Activated CD8-positive, alpha-beta memory T cell treated with anti-CD3 and anti-CD28 coated beads for 1 hour (primary cell): ENCODE measurements around the gene CRB1.
"Not testable (repeated sequence)": the region's sequence is repeated elsewhere in the genome, so short reads cannot be mapped to it uniquely, and the experiment has no call there.

Experiments used
- DNase-seq, 2 donors: peaks; one replicate each; pipeline ENCODE4 v3.0.0-alpha.2; 2020; ENCODE audit warnings: low read depth in 1 of 2; ENCODE audit errors: extremely low read depth in 1 of 2

The CRB1 gene

GRCh38 chr1:197451381-197451780 is 183.3 kb downstream of the CRB1 start:
- no peak for DNase-seq

GRCh38 chr1:197453376-197454058 is 185.5 kb downstream of the CRB1 start:
- DNase-seq: no peak

DNA sequence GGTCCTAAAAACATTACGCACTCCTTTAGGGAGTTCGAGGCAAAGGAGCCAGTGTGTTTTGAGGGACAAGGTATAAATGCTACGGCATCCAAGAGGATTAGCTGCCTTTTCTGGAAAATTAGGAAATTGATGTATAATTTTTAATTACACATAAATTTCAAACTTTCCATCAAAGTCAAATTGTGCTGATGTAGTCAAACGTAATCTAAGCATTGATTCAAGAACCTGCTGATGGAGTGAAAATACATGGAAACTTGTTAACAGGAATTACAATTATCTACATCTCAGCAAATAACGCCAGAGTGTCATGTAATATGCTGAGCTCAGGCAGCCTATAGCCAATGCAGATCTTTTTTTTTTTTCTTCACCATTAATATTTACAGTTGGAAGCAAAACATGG is 194.5 kb downstream of the CRB1 start:
- DNase-seq: no peak

DNA sequence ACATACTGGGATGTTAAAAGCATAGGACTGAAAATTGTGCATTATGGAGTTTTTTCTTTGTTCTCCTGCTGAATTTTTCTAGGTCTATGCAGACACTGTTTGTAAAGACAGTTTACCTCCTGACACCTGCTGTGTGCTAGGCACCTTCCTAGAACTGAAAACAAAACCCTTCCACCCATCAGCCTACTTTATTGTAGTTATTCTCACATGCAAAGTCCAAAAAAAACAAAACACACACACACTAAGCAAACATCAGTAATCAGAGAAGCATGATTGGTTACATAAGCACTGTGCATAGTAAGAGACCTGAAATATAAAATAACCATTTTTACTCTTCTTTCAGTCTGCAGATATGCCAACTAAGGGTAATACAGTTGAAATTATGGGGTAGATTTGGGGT is 195.1 kb downstream of the CRB1 start:
- no peak for DNase-seq

DNA sequence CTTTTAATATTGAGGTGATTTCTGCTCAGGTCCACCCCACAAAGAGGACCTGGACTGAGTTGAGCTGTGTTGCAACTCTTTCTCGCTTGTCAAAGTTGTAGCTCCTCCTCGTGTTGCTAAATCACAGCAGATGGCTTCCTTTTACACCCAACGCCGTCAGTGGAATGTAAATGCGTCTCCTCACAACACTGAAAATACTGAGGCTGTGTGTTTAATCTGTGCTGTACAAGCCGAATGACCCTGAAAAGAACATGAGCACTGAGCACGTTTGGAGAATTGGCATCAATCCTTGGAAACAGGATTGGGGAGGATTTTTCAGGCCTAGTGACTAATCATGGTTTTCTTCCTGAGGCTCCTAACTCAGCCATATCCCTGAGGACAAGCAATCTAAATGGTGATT is 196.0 kb downstream of the CRB1 start:
- DNase-seq: no peak

GRCh38 chr1:197465528-197466327 is 197.7 kb downstream of the CRB1 start:
- no peak for DNase-seq

DNA sequence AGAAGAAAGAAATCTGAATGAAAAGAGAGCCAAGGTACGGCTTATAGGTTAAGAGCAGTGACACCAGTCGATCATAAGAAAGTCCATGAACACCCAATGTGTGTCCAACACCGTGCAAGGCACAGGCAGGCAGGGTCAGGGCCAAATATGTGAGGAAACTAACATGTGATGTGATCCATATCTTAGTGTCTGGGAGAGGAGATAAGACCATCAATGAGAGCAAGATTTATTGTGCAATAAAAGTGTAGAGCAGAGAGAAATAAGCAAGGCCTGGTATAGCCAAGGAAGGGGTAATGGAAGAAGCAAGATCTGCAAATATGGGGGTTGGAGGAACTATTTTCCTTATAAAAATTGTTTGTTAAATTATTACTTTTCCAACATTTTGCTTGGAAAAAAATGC is 198.8 kb downstream of the CRB1 start:
- DNase-seq: no peak

GRCh38 chr1:197467881-197468280 is 199.8 kb downstream of the CRB1 start:
- DNase-seq: no peak

DNA sequence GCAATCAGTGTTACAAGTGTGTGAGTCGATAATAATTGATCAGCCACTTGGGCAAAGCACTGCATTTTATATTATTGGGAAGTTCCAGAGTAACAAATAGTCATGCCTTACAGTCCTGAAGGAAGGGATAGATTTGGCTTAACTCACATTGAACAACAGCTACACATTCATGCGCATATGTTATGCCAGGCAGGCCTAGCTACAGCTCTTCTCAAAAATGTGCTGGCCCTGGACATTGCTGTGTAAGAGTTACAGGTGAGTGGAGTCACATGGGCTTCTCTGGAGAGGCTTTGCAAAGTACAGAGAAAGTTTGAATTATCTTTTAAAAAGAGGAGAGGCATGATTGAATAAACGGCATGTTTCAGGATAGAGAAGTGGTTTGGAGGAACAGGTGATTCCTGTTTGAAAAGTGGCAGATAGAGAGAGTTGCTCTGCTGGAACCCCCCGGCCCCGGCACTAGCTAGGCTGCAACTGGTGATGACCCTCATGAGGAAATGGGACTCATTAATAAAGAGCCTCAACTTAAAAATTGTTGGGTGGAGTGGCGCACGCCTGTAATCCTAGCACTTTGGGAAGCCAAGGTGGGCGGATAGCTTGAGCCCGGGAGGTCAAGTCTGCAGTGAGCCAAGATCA is 200.6 kb downstream of the CRB1 start:
- no peak for DNase-seq

- no peak for DNase-seq
These were observed 201.7 kb downstream of the CRB1 start for GRCh38 chr1:197469620-197470210.

GRCh38 chr1:197470330-197470729 is 202.3 kb downstream of the CRB1 start:
- no peak for DNase-seq

DNA sequence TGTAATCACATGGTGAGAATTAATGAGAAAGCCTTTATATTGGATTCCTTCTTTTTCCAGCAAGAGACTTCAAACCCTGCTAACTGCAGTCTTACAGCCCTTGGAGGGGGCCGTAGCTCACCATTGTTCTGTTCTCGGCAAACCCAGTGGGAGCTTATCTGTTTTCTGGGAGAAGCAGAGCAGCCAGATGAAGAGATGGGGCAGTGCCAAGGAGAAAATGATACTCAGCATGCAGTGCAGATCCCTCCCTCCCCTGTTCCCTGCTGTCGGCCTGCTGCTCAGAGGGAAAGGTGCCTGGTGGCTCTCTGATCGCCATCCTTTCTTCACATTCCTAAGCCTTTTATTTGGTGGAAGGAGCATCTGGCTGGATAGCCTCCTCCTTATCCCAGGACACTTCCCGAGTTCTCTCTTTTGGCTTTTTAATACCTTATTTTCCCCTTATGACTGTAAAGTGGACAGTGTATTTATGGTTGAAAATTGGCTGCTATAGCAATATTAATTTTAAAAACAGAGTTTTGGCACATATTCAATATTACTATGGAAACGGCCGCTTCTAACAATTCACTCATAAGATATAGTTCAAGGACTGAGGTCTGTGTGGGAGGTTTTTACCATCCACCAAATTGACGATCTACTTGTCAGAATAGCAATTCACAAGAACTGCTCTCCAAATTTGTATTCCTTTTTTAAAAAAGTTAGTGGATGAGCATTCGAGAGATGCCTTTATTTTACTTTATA is 203.4 kb downstream of the CRB1 start:
- no peak for DNase-seq

- no peak for DNase-seq
These were observed 204.1 kb downstream of the CRB1 start for GRCh38 chr1:197472141-197472540.

DNA sequence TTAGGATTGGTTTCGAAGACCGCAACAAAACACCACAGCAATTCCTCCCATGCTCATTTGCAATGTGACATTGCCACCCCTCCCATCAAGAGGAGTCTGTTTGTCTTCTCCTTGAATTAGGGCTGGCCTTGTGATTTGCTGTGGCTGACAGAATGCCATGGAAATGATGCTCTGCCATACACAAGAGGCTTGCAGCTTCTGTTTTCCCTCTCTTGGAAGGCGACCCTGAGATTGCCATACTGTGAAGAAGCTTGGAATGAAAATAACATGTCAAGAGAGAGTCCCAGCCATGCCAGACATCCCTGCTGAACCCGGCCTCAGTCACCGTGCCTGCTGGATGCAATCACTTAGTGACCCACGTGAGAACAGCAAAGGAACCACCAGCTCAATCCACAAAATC is 212.4 kb downstream of the CRB1 start:
- DNase-seq: no peak

DNA sequence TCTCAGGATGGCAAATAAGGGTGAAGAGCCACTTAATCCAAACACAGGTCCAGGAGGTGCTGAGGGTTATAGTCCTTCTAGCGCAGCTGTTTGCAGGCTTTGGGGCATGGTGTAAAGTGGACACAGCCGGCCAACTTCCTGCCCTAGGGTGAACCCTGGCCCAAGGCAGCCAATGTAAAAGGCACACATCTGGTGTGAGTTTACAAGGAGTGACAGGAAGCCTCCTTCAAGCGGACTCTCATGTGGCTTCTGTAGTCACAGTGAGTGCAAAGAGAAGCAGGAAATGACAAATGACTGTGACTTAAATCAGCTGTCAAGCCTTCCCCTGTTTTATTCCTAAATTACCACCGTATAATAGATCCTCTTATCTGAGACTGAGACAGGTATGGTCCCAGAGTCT is 213.0 kb downstream of the CRB1 start:
- no peak for DNase-seq

DNA sequence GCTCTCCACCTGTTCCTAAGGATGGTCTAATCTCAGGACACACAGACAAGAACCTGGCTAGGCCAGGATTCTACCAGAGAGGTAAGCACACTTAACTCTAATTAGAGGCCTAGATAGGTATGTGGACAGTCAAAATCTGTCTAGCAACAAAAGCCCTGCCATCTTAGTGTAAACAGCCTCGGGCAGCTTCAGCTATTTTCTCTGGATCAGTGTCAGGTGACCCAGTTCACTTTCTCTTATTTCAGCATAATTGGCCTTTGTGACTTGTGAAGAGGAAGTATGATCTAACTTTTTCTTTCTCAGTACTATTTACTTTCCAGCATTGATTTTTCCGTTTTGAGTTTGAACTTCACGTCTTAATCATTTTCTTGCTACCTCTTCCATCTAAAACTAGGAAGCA is 217.7 kb downstream of the CRB1 start:
- no peak for DNase-seq

DNA sequence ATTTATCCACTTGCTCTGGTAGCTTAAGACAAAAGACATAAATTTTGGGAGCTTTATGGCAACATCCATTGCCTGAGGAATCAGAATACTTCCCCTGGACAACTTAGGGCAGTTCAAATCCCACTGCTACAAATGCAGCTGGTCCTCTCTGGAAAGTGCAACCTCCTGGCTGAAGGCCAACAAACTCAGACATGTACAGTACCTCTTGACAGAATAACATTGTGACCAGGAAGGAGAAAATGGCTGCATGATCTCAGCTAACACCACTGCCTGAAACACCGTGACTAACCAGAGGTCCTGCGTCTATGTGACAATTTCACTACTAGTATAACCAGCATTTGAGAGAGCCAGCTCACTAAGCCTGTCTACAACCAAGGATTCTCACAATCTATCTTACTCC is 218.9 kb downstream of the CRB1 start:
- no peak for DNase-seq

GRCh38 chr1:197491505-197491904 is 223.5 kb downstream of the CRB1 start:
- not testable (repeated sequence) for DNase-seq

DNA sequence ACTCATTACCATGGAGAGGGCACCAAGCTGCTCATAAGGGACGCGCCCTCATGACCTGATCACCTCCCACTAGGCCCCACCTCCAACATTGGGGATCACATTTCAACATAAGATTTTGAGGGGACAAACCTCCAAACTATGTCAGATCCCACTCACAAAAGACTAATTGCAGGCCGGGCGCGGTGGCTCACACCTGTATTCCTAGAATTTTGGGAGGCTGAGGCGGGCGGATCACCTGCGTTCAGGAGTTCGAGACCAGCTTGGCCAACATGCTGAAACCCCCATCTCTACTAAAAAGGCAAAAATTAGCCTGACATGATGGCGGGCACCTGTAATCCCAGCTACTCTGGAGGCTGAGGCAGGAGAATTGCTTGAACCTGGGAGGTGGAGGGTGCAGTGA is 228.7 kb downstream of the CRB1 start:
- DNase-seq: no peak

GRCh38 chr1:197510691-197511378 is 242.8 kb downstream of the CRB1 start:
- no peak for DNase-seq
